H9 (cell line): ENCODE measurements around the gene DIP2C. TPM values are rescaled to one million over a fixed set of nuclear protein-coding genes. Genes with fewer than 3 reads are reported as not detected.

ENCODE experiments used
- DNase-seq: peaks from one replicate; pipeline ENCODE4 v3.0.0-alpha.2; 2017
- H2AFZ ChIP-seq: one replicate; pipeline ENCODE4 v1.6.1; 2013; ENCODE audit warnings: mild to moderate bottlenecking, low read length, control low read depth, moderate library complexity
- H2AK5ac ChIP-seq: 2 replicates; pipeline ENCODE4 v1.6.1; 2013; ENCODE audit warnings: low read length, control low read depth, mixed read lengths; ENCODE audit not compliant: insufficient read length
- H2BK120ac ChIP-seq: one replicate; pipeline ENCODE4 v1.6.1; 2013; ENCODE audit warnings: low read depth, mild to moderate bottlenecking, low read length, control low read depth, inconsistent platforms; ENCODE audit not compliant: poor library complexity, severe bottlenecking
- H2BK12ac ChIP-seq: 2 replicates; pipeline ENCODE4 v1.6.1; 2013; ENCODE audit warnings: low read length, control low read depth, mixed read lengths, low read depth; ENCODE audit not compliant: insufficient read length
- H2BK15ac ChIP-seq: 2 replicates; pipeline ENCODE4 v1.6.1; 2013; ENCODE audit warnings: low read depth, low read length, control low read depth
- H2BK20ac ChIP-seq: one replicate; pipeline ENCODE4 v1.6.1; 2013; ENCODE audit warnings: low read depth, mild to moderate bottlenecking, low read length, control low read depth, inconsistent platforms; ENCODE audit not compliant: poor library complexity, severe bottlenecking
- H2BK5ac ChIP-seq: 2 replicates; pipeline ENCODE4 v1.6.1; 2013; ENCODE audit warnings: low read length, control low read depth, mixed read lengths; ENCODE audit not compliant: insufficient read length
- H3K14ac ChIP-seq: 2 replicates; pipeline ENCODE4 v1.6.1; 2013; ENCODE audit warnings: low read length, control low read depth; ENCODE audit not compliant: insufficient read depth
- H3K18ac ChIP-seq: 2 replicates; pipeline ENCODE4 v1.6.1; 2013; ENCODE audit warnings: low read depth, mild to moderate bottlenecking, mixed read lengths, low read length, control low read depth; ENCODE audit not compliant: insufficient read length
- H3K23ac ChIP-seq: 2 replicates; pipeline ENCODE4 v1.6.1; 2013; ENCODE audit warnings: low read length, control low read depth, mixed read lengths, low read depth; ENCODE audit not compliant: insufficient read length
- H3K23me2 ChIP-seq: 2 replicates; pipeline ENCODE4 v1.6.1; 2013; ENCODE audit warnings: low read depth, mild to moderate bottlenecking, mixed read lengths, low read length, control low read depth; ENCODE audit not compliant: insufficient read length, poor library complexity, severe bottlenecking
- H3K27ac ChIP-seq: 2 replicates; pipeline ENCODE4 v1.5.1; 2013; ENCODE audit warnings: low read length, control low read depth, mixed read lengths, low read depth; ENCODE audit not compliant: insufficient read length
- H3K27me3 ChIP-seq: 2 replicates; pipeline ENCODE4 v1.6.1; 2013; ENCODE audit warnings: low read length, control low read depth, inconsistent platforms; ENCODE audit not compliant: insufficient read depth
- H3K4ac ChIP-seq: 2 replicates; pipeline ENCODE4 v1.6.1; 2013; ENCODE audit warnings: low read depth, mild to moderate bottlenecking, control low read depth, inconsistent platforms, low read length, moderate library complexity
- H3K4me1 ChIP-seq: 2 replicates; pipeline ENCODE4 v1.6.1; 2013; ENCODE audit warnings: low read length, control low read depth, inconsistent platforms; ENCODE audit not compliant: insufficient read depth
- H3K4me2 ChIP-seq: 2 replicates; pipeline ENCODE4 v1.6.1; 2013; ENCODE audit warnings: low read length, control low read depth, mixed read lengths; ENCODE audit not compliant: insufficient read length, insufficient read depth
- H3K56ac ChIP-seq: 2 replicates; pipeline ENCODE4 v1.6.1; 2013; ENCODE audit warnings: low read depth, mild to moderate bottlenecking, mixed read lengths, low read length, control low read depth; ENCODE audit not compliant: insufficient read length
- H3K79me1 ChIP-seq: 2 replicates; pipeline ENCODE4 v1.6.1; 2013; ENCODE audit warnings: low read depth, mild to moderate bottlenecking, moderate library complexity, low read length, control low read depth, inconsistent platforms; ENCODE audit not compliant: insufficient read depth, poor library complexity, severe bottlenecking
- H3K79me2 ChIP-seq: 2 replicates; pipeline ENCODE4 v1.6.1; 2013; ENCODE audit warnings: low read length, control low read depth, inconsistent platforms; ENCODE audit not compliant: insufficient read depth
- H3K9ac ChIP-seq: 2 replicates; pipeline ENCODE4 v1.6.1; 2013; ENCODE audit warnings: low read length, control low read depth, mixed read lengths; ENCODE audit not compliant: insufficient read length; ENCODE audit errors: extremely low read depth
- H3K9me3 ChIP-seq: one replicate; pipeline ENCODE4 v1.6.1; 2013; ENCODE audit warnings: low read depth, low read length, inconsistent platforms; ENCODE audit not compliant: control insufficient read depth
- H3T11ph ChIP-seq: one replicate; pipeline ENCODE4 v1.6.1; 2013; ENCODE audit warnings: mild to moderate bottlenecking, low read length, control low read depth, inconsistent platforms
- H4K20me1 ChIP-seq: one replicate; pipeline ENCODE4 v1.6.1; 2013; ENCODE audit not compliant: control insufficient read depth, insufficient read length, insufficient read depth
- H4K5ac ChIP-seq: 2 replicates; pipeline ENCODE4 v1.6.1; 2013; ENCODE audit warnings: low read depth, mild to moderate bottlenecking, mixed read lengths, low read length, control low read depth; ENCODE audit not compliant: insufficient read length
- H4K8ac ChIP-seq: replicated peaks from 2 replicates; pipeline ENCODE4 v1.6.1; 2013; ENCODE audit warnings: low read length, control low read depth, mixed read lengths, low read depth; ENCODE audit not compliant: insufficient read length
- H4K91ac ChIP-seq: 2 replicates; pipeline ENCODE4 v1.6.1; 2013; ENCODE audit warnings: low read depth, mild to moderate bottlenecking, moderate library complexity, mixed read lengths, low read length, control low read depth; ENCODE audit not compliant: insufficient read length
- H3K27ac Mint-ChIP-seq, 3 experiments: 2 replicates in 2 of 3; 3 replicates in 1 of 3; pipeline ENCODE4 v1.8.0; 2020 to 2021; ENCODE audit warnings: mixed read lengths in 3 of 3, mild to moderate bottlenecking in 1 of 3, moderate library complexity in 1 of 3
- H3K27me3 Mint-ChIP-seq: 2 replicates; pipeline ENCODE4 v1.8.0; 2021; ENCODE audit warnings: low read depth, mild to moderate bottlenecking, moderate library complexity, mixed read lengths
- H3K36me3 Mint-ChIP-seq, 3 experiments: 2 replicates in 2 of 3; 3 replicates in 1 of 3; pipeline ENCODE4 v1.8.0; 2020 to 2021; ENCODE audit warnings: low read depth in 3 of 3, mixed read lengths in 3 of 3; ENCODE audit not compliant: insufficient read depth in 1 of 3
- H3K4me1 Mint-ChIP-seq, 2 experiments: 2 replicates each; pipeline ENCODE4 v1.8.0; 2020; ENCODE audit warnings: mixed read lengths in 2 of 2
- H3K4me3 Mint-ChIP-seq, 2 experiments: 2 replicates in 1 of 2; 3 replicates in 1 of 2; pipeline ENCODE4 v1.8.0; 2020 to 2021; ENCODE audit warnings: mild to moderate bottlenecking in 2 of 2, mixed read lengths in 2 of 2, moderate library complexity in 1 of 2
- H3K9me3 Mint-ChIP-seq, 2 experiments: 2 replicates in 1 of 2; 3 replicates in 1 of 2; pipeline ENCODE4 v1.8.0; 2020; ENCODE audit warnings: mild to moderate bottlenecking in 2 of 2, mixed read lengths in 2 of 2, moderate library complexity in 1 of 2
- CTCF ChIP-seq: fragments of 200-600 bp; sonication (generic); conservative IDR thresholded peaks from 3 replicates; pipeline ENCODE4 v1.8.0; 2021; ENCODE audit warnings: antibody characterized with exemption, mild to moderate bottlenecking
- WGBS: extraction: QIAGEN DNeasy Blood & Tissue Kit; methylation state at CpG from one replicate; pipeline ENCODE4 v1.1.7; 2013; ENCODE audit warnings: missing lambda C conversion rate, low lambda C conversion rate, mixed read lengths; ENCODE audit not compliant: insufficient read length; ENCODE audit errors: extremely low coverage; 5-methylcytosine and 5-hydroxymethylcytosine counted together
- total RNA-seq: library from RNA; stranded (reverse); gene quantifications from 2 replicates; pipeline ENCODE4 v1.2.1, GENCODE V29; 2021

DIP2C gene
- total RNA-seq, 1 experiment from 2014 or later: 7.9 TPM

- no peak overlapping the region for H4K8ac ChIP-seq
- no peak overlapping the region for H3K18ac ChIP-seq
- H3K23ac ChIP-seq: no peak overlapping the region
- H3K4ac ChIP-seq: no peak overlapping the region
- H2AK5ac ChIP-seq: no peak overlapping the region
- no peak for TF ChIP-seq CTCF
- WGBS: no CpG with 5 or more reads among the region's 3 CpGs
- no peak overlapping the region for H3T11ph ChIP-seq
- no peaks in the 10 kb centered on the region for H3K27me3 Mint-ChIP-seq
- no peak overlapping the region for H3K9ac ChIP-seq
- peaks cover 3 to 13% of the 10 kb centered on the region in 2 experiments for H3K4me1 Mint-ChIP-seq
- no peak overlapping the region for H2BK15ac ChIP-seq
- H3K79me2 ChIP-seq: no peaks in the 10 kb centered on the region
- H3K27me3 ChIP-seq: no peaks in the 10 kb centered on the region
- H2BK120ac ChIP-seq: no peak overlapping the region
- H3K27ac Mint-ChIP-seq: peak overlapping the region in 1 of 3 experiments; percentile 32; a peak in 1 of 7 replicates
- no peaks in the 10 kb centered on the region for H3K4me1 ChIP-seq
- H3K27ac ChIP-seq: no peak overlapping the region
- no peak for DNase-seq
- no peak overlapping the region for H4K91ac ChIP-seq
- H2BK5ac ChIP-seq: no peak overlapping the region
- no peak overlapping the region for H2BK12ac ChIP-seq
- H4K5ac ChIP-seq: no peak overlapping the region
- H3K36me3 Mint-ChIP-seq: peaks cover 0 to 12% (median 6%) of the 10 kb centered on the region in 3 experiments; a peak in 4 of 7 replicates
- no peak overlapping the region for H3K14ac ChIP-seq
- H4K20me1 ChIP-seq: no peaks in the 10 kb centered on the region
- no peaks in the 10 kb centered on the region for H3K23me2 ChIP-seq
- no peaks in the 10 kb centered on the region for H3K9me3 Mint-ChIP-seq
- no peak overlapping the region for H3K4me3 Mint-ChIP-seq
- no peak overlapping the region for H2BK20ac ChIP-seq
- no peak overlapping the region for H2AFZ ChIP-seq
- H3K79me1 ChIP-seq: no peaks in the 10 kb centered on the region
- no peak overlapping the region for H3K56ac ChIP-seq
- no peak overlapping the region for H3K4me2 ChIP-seq
- no peaks in the 10 kb centered on the region for H3K9me3 ChIP-seq
These were observed 453.6 kb downstream of the DIP2C start for GRCh38 chr10:235915-236314.
